Progenitor cell of endocrine pancreas (in vitro differentiated cells): ENCODE data around the gene TIMM44. TPM values are rescaled to one million over a fixed set of nuclear protein-coding genes. Genes with fewer than 3 reads are reported as not detected.

ENCODE experiments used
- DNase-seq: peaks from one replicate; pipeline ENCODE4 v3.0.0; 2021; ENCODE audit warnings: low spot score; ENCODE audit not compliant: unreplicated experiment
- H3K27ac Mint-ChIP-seq: 2 replicates; pipeline ENCODE4 v1.8.0; 2021; ENCODE audit warnings: mild to moderate bottlenecking, moderate library complexity, mixed read lengths
- H3K27me3 Mint-ChIP-seq: 2 replicates; pipeline ENCODE4 v1.8.0; 2021; ENCODE audit warnings: mixed read lengths
- H3K36me3 Mint-ChIP-seq: 2 replicates; pipeline ENCODE4 v1.8.0; 2022; ENCODE audit warnings: mixed read lengths; ENCODE audit not compliant: insufficient read depth
- H3K4me1 Mint-ChIP-seq: 2 replicates; pipeline ENCODE4 v1.8.0; 2021; ENCODE audit warnings: low read depth, mixed read lengths
- H3K4me3 Mint-ChIP-seq: 2 replicates; pipeline ENCODE4 v1.8.0; 2021; ENCODE audit warnings: low read depth, mild to moderate bottlenecking, moderate library complexity, mixed read lengths
- H3K9me3 Mint-ChIP-seq: 2 replicates; pipeline ENCODE4 v1.8.0; 2021; ENCODE audit warnings: low read depth, mixed read lengths
- total RNA-seq: library from RNA; stranded (reverse); gene quantifications from 2 replicates; pipeline ENCODE4 v1.2.1, GENCODE V29; 2021
- TF ChIP-seq, protein P1 (sequence below): fragments of 200-600 bp; sonication (generic); IDR thresholded peaks from one replicate; pipeline ENCODE4 v1.5.0; 2021; ENCODE audit warnings: antibody characterized with exemption, mild to moderate bottlenecking; ENCODE audit not compliant: unreplicated experiment

TIMM44 gene
- total RNA-seq, 1 donor from 2014 or later = 75.2 TPM

DNA sequence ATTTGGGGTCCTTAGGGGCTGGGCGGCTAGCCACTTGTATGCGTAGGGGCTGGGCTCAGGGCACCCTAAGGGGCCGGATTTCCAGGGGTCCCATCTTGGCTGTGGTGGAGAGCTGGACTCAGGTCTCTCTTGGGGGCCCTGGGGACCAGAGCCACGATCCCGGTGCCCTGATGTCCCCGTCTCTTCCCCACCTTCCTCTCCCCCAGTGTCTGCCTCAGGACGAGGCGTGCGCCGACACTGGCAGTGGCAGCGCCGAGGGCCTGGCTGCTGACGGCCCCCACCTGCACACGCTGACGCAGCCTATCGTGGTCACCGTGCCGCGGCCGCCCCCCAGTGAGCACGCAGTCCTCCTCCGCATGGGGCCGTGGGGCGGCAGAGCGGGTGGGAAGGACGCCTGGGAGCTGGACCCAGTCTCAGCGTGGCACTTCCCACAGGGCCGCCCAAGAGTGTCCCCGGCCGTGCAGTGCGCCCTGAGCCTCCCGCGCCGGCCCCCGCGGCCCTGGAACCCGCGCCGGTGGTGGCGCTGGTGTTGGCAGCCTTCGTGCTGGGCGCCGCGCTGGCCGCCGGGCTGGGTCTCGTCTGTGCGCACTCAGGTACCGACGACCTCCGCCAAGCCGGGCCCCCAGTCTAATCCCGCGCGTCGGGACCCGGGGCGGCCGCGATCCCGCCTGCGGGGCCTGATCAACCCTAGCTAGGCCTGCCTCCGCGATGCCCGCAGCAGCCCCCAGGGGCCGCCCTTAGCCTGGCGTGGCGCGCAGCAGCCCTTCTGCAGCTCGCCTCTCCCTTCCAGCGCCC lies 26.0 kb downstream of the TIMM44 start:
- TF ChIP-seq, protein P1, sequence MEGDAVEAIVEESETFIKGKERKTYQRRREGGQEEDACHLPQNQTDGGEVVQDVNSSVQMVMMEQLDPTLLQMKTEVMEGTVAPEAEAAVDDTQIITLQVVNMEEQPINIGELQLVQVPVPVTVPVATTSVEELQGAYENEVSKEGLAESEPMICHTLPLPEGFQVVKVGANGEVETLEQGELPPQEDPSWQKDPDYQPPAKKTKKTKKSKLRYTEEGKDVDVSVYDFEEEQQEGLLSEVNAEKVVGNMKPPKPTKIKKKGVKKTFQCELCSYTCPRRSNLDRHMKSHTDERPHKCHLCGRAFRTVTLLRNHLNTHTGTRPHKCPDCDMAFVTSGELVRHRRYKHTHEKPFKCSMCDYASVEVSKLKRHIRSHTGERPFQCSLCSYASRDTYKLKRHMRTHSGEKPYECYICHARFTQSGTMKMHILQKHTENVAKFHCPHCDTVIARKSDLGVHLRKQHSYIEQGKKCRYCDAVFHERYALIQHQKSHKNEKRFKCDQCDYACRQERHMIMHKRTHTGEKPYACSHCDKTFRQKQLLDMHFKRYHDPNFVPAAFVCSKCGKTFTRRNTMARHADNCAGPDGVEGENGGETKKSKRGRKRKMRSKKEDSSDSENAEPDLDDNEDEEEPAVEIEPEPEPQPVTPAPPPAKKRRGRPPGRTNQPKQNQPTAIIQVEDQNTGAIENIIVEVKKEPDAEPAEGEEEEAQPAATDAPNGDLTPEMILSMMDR = peak; percentile 63
- Mint-ChIP-seq H3K36me3 (peaks cover 8% of the 10 kb centered on the region), H3K4me1 (peaks cover 16% of the 10 kb centered on the region), H3K27ac (peak overlapping the region; percentile 13), H3K9me3 (no peaks in the 10 kb centered on the region), H3K4me3 (no peak overlapping the region), H3K27me3 (peaks cover 35% of the 10 kb centered on the region)
- no peak for DNase-seq

- no peak overlapping the region for H3K27ac Mint-ChIP-seq
- TF ChIP-seq, protein P1 = no peak
- H3K36me3 Mint-ChIP-seq = peaks cover 11% of the 10 kb centered on the region
- DNase-seq = no peak
- H3K4me1 Mint-ChIP-seq = peaks cover 16% of the 10 kb centered on the region
- H3K9me3 Mint-ChIP-seq = no peaks in the 10 kb centered on the region
- peak overlapping the region; percentile 54 for H3K4me3 Mint-ChIP-seq
- peaks cover 35% of the 10 kb centered on the region for H3K27me3 Mint-ChIP-seq
These were observed 26.6 kb downstream of the TIMM44 start for GRCh38 chr19:7916955-7917266.

DNA sequence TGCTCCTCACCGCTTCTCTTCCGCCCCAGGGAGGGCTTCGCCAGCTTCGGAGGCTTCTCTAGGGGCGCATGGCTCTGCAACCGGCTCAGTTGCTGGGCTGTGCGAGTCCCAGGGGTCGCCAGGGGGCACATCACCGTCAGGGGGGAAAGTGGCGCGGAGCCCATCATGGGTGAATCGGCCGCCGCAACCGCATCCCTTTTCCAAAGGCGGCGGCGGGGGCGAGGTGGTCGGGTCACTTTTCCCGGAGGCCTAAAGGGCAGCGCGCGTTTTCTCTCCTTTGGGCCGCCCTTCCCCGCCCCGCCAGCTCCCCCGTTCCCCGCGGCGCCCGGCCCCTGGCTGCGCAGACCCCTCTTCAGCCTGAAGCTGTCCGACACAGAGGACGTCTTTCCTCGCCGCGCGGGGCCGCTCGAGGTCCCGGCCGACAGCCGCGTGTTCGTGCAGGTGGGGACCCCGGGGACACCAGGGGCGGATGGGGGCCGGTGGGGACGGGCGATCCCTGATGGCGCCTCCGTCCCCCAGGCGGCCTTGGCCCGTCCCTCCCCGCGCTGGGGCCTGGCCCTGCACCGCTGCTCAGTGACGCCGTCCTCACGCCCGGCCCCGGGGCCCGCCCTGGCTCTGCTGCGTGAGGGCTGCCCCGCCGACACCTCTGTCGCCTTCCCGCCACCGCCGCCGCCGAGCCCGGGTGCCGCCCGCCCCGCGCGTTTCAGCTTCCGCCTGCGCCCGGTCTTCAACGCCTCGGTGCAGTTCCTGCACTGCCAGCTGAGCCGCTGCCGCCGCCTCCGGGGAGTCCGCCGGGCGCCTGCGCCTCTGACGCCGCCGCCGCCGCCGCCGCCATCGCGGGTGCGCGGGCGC lies 27.1 kb downstream of the TIMM44 start:
- Mint-ChIP-seq H3K4me3 (no peak overlapping the region), H3K27ac (no peak overlapping the region), H3K27me3 (peaks cover 35% of the 10 kb centered on the region), H3K9me3 (no peaks in the 10 kb centered on the region), H3K4me1 (peaks cover 16% of the 10 kb centered on the region), H3K36me3 (peaks cover 13% of the 10 kb centered on the region)
- TF ChIP-seq, protein P1 = no peak
- DNase-seq = no peak

GRCh38 chr19:7915250-7916102 lies 28.0 kb downstream of the TIMM44 start:
- Mint-ChIP-seq H3K36me3 (peaks cover 16% of the 10 kb centered on the region), H3K9me3 (no peaks in the 10 kb centered on the region), H3K4me3 (peak overlapping the region; percentile 51), H3K27me3 (peaks cover 35% of the 10 kb centered on the region), H3K27ac (peak overlapping the region; percentile 37), H3K4me1 (peaks cover 13% of the 10 kb centered on the region)
- no peak for DNase-seq
- TF ChIP-seq, protein P1 = no peak

DNA sequence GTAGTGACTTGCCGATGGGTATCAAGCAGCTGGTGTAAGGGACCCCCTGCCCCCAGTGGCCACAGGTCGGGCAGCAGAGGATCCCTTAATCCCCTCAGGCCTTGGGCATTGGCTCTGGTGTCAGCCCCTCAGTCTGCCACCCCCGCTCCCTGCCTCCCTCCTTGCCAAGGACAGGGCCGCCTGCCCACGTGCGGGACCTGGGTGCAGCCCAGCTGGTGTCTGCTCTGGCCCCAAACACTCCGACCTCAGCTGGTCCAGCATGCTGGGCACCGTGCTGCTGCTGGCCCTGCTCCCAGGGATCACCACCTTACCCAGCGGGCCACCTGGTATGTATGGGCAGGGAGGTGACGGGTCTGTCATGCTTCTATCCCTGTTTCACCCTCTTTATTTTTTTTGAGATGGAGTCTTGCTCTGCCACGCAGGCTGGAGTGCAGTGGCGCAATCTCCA lies 28.8 kb downstream of the TIMM44 start, which contains the start of gene TGFBR3L:
Gene TGFBR3L, plus strand, starts transcription at position 233 of the 448 bp plus-strand sequence.
- H3K27me3 Mint-ChIP-seq = peaks cover 33% of the 10 kb centered on the region
- peak within 1 kb of the TSS; percentile 37 for H3K27ac Mint-ChIP-seq

More for the DNA sequence above, 28.8 kb downstream of the TIMM44 start, which contains the start of gene TGFBR3L:
- TF ChIP-seq, protein P1 = no peak
- peaks cover 16% of the 10 kb centered on the region for H3K36me3 Mint-ChIP-seq
- peak within 1 kb of the TSS; percentile 51 for H3K4me3 Mint-ChIP-seq
- H3K9me3 Mint-ChIP-seq = no peaks in the 10 kb centered on the region
- H3K4me1 Mint-ChIP-seq = peaks cover 8% of the 10 kb centered on the region
- DNase-seq = no peak
